Activated naive CD4-positive, alpha-beta T cell treated with Interleukin-2 at 50 U/mL for 16 hours (primary cell): ENCODE results near the gene PYCARD.
"Not testable (repeated sequence)": the region's sequence is repeated elsewhere in the genome, so short reads cannot be mapped to it uniquely, and the experiment has no call there.

Source experiments
- DNase-seq: peaks from one replicate; pipeline ENCODE4 v3.0.0-alpha.2; 2020

Gene PYCARD

GRCh38 chr16:31214708-31215286 is 12.2 kb upstream of the PYCARD start:
- no peak for DNase-seq

GRCh38 chr16:31213877-31214707 is 11.5 kb upstream of the PYCARD start, which contains the start of gene TRIM72:
TSS of gene TRIM72 (plus strand) at chr16:31214119. CDS start at chr16:31214739, 620 bp downstream.
- DNase-seq: no peak

- no peak for DNase-seq
Measured at GRCh38 chr16:31213342-31213741, 10.8 kb upstream of the PYCARD start.

GRCh38 chr16:31206776-31207175 is 4.2 kb upstream of the PYCARD start:
- no peak for DNase-seq

- no peak for DNase-seq
Measured at GRCh38 chr16:31204871-31205666, 2.5 kb upstream of the PYCARD start.

- DNase-seq: peak; percentile 32
Measured at GRCh38 chr16:31201582-31202413, 762 bp downstream of the PYCARD start.

GRCh38 chr16:31200821-31201568 is 1.6 kb downstream of the PYCARD start:
- peak; percentile 53 for DNase-seq

GRCh38 chr16:31200111-31200510 is 2.4 kb downstream of the PYCARD start:
- not testable (repeated sequence) for DNase-seq

GRCh38 chr16:31199430-31200041 is 3.0 kb downstream of the PYCARD start:
- DNase-seq: no peak

- no peak for DNase-seq
Measured at GRCh38 chr16:31198207-31198882, 4.2 kb downstream of the PYCARD start.

GRCh38 chr16:31196324-31197088 is 6.1 kb downstream of the PYCARD start:
- DNase-seq: no peak

GRCh38 chr16:31195861-31196260 is 6.7 kb downstream of the PYCARD start:
- not testable (repeated sequence) for DNase-seq

- no peak for DNase-seq
Measured at GRCh38 chr16:31194898-31195297, 7.7 kb downstream of the PYCARD start.

GRCh38 chr16:31193874-31194273 is 8.7 kb downstream of the PYCARD start:
- DNase-seq: no peak

- DNase-seq: no peak
Measured at GRCh38 chr16:31192856-31193642, 9.5 kb downstream of the PYCARD start.

- no peak for DNase-seq
Measured at GRCh38 chr16:31191697-31192428, 10.7 kb downstream of the PYCARD start.

- no peak for DNase-seq
Measured at GRCh38 chr16:31190818-31191444, 11.6 kb downstream of the PYCARD start.

- no peak for DNase-seq
Measured at GRCh38 chr16:31190061-31190460, 12.5 kb downstream of the PYCARD start.
